Measurements from ENCODE around the gene GRID1. TPM values are rescaled to one million over a fixed set of nuclear protein-coding genes. Genes with fewer than 3 reads are reported as not detected.

GRID1 gene
- total and polyA plus RNA-seq, 10 of the 15 experiments (the other 5 are each of a cell fraction or from before 2014, with no cell fraction given), result 0.04 to 0.62 (median 0.08) TPM; not detected in 5

DNA sequence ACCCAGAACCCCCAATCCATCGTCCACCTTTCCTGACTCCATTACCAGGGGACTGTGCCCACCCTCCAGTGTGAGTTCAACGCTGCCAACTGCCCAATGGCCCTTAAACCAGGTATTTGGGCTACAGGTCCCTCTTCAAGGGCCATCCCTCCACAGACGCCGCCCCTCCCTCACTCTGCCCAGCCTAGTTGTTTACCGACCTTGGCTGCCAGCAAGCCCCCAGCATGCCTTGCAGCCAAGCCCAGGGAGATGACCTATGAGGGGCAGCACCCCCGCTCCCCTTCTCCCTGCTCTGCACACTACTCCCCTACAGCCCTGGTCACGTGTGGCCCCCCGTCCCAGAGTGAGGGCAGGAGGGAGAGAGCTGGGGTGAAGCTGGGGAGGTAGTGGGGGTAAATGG lies 147.3 kb downstream of the GRID1 start (continued):
- TF ChIP-seq, protein P1, sequence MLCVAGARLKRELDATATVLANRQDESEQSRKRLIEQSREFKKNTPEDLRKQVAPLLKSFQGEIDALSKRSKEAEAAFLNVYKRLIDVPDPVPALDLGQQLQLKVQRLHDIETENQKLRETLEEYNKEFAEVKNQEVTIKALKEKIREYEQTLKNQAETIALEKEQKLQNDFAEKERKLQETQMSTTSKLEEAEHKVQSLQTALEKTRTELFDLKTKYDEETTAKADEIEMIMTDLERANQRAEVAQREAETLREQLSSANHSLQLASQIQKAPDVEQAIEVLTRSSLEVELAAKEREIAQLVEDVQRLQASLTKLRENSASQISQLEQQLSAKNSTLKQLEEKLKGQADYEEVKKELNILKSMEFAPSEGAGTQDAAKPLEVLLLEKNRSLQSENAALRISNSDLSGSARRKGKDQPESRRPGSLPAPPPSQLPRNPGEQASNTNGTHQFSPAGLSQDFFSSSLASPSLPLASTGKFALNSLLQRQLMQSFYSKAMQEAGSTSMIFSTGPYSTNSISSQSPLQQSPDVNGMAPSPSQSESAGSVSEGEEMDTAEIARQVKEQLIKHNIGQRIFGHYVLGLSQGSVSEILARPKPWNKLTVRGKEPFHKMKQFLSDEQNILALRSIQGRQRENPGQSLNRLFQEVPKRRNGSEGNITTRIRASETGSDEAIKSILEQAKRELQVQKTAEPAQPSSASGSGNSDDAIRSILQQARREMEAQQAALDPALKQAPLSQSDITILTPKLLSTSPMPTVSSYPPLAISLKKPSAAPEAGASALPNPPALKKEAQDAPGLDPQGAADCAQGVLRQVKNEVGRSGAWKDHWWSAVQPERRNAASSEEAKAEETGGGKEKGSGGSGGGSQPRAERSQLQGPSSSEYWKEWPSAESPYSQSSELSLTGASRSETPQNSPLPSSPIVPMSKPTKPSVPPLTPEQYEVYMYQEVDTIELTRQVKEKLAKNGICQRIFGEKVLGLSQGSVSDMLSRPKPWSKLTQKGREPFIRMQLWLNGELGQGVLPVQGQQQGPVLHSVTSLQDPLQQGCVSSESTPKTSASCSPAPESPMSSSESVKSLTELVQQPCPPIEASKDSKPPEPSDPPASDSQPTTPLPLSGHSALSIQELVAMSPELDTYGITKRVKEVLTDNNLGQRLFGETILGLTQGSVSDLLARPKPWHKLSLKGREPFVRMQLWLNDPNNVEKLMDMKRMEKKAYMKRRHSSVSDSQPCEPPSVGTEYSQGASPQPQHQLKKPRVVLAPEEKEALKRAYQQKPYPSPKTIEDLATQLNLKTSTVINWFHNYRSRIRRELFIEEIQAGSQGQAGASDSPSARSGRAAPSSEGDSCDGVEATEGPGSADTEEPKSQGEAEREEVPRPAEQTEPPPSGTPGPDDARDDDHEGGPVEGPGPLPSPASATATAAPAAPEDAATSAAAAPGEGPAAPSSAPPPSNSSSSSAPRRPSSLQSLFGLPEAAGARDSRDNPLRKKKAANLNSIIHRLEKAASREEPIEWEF (IDR thresholded peaks at IDR 0.05; ENCODE audit: insufficient replicate concordance, low read depth, low read length), result no peak
- TF ChIP-seq MEF2B (IDR thresholded peaks at IDR 0.05; ENCODE audit: partially characterized antibody, poor library complexity, severe bottlenecking) (no peak), ASH2L (IDR thresholded peaks at IDR 0.05; ENCODE audit: borderline replicate concordance, low read depth) (no peak), SMC3 (IDR thresholded peaks at IDR 0.05; ENCODE audit: borderline replicate concordance, low read length) (no peak), ZNF384 (IDR thresholded peaks at IDR 0.05; ENCODE audit: borderline replicate concordance, low read depth, low read length) (no peak)

DNA sequence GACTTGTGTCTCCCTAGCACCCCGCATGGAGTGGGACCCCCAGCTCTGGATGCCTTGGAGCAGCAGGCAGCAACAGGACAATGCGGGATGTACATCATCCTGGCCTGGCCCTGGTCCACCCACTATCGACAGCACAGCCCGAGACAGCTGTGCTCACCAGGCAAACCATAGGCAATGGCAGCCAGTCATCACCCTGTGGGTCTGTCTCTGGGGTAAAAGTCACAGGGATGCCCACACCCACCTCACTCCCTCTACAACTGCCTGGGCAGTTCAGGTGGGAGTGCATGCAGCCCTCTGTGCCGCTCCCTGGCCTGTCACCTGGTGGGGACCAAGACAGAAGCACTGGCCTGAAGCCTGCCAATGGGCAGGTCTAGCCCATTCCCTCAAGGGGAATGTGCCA lies 147.8 kb downstream of the GRID1 start:
- WGBS (ENCODE audit: insufficient coverage, insufficient replicate concordance, low lambda C conversion rate, missing lambda C conversion rate), result 4% methylated on average over 5 of the region's 5 CpGs
- intact Hi-C loops (cut with micrococcal nuclease; ENCODE audit: unreplicated experiment), result no loop called here
- no TSS peak for BruUV-seq (replicated peaks)
- TF ChIP-seq SIN3A (IDR thresholded peaks at IDR 0.05; ENCODE audit: low read depth, low read length) (no peak), PAX8 (IDR thresholded peaks at IDR 0.05) (no peak), SMARCA5 (IDR thresholded peaks at IDR 0.05) (no peak), RCOR1 (conservative IDR thresholded peaks at IDR 0.05; ENCODE audit: low read depth, low read length) (no peak), RELA (IDR thresholded peaks at IDR 0.05; ENCODE audit: borderline replicate concordance, partially characterized antibody) (no peak), SMAD5 (IDR thresholded peaks at IDR 0.05; ENCODE audit: low read depth) (no peak)
- TF ChIP-seq, protein P2, sequence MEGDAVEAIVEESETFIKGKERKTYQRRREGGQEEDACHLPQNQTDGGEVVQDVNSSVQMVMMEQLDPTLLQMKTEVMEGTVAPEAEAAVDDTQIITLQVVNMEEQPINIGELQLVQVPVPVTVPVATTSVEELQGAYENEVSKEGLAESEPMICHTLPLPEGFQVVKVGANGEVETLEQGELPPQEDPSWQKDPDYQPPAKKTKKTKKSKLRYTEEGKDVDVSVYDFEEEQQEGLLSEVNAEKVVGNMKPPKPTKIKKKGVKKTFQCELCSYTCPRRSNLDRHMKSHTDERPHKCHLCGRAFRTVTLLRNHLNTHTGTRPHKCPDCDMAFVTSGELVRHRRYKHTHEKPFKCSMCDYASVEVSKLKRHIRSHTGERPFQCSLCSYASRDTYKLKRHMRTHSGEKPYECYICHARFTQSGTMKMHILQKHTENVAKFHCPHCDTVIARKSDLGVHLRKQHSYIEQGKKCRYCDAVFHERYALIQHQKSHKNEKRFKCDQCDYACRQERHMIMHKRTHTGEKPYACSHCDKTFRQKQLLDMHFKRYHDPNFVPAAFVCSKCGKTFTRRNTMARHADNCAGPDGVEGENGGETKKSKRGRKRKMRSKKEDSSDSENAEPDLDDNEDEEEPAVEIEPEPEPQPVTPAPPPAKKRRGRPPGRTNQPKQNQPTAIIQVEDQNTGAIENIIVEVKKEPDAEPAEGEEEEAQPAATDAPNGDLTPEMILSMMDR (IDR thresholded peaks at IDR 0.05 in 2 of 3, conservative IDR thresholded peaks at IDR 0.05 in 1 of 3; ENCODE audit: control insufficient read depth in 2 of 3, extremely low read depth in 1 of 3, insufficient read depth in 1 of 3, low read depth in 3 of 3, low read length in 3 of 3), result no peak

More for the DNA sequence above, 147.8 kb downstream of the GRID1 start:
- Histone ChIP-seq H3K9me3 (replicated peaks; ENCODE audit: control insufficient read depth, insufficient read depth, low read length) (no peaks in the 10 kb centered on the region), H4K20me1 (ENCODE audit: control insufficient read depth, insufficient read depth) (no peaks in the 10 kb centered on the region), H3K79me2 (ENCODE audit: control insufficient read depth, insufficient read depth, low read length) (no peaks in the 10 kb centered on the region), H3K9ac (ENCODE audit: control insufficient read depth, insufficient read depth, low read length) (no peak overlapping the region), H2AFZ (ENCODE audit: control insufficient read depth, low read depth, low read length) (no peak overlapping the region), H3K27me3 (replicated peaks in 1 of 2; ENCODE audit: control insufficient read depth in 2 of 2, insufficient read depth in 2 of 2, low read length in 1 of 2) (peaks cover 1 to 4% of the 10 kb centered on the region in 2 experiments; a peak in 1 of 4 replicates), H3K36me3 (ENCODE audit: control insufficient read depth in 2 of 2, insufficient read depth in 2 of 2, low read length in 1 of 2) (no peaks in the 10 kb centered on the region), H3K4me1 (ENCODE audit: control insufficient read depth, insufficient read depth, low read length) (no peaks in the 10 kb centered on the region), H3K4me3 (no peak overlapping the region), H3K27ac (ENCODE audit: control insufficient read depth, insufficient read depth) (no peak overlapping the region), H3K4me2 (ENCODE audit: control insufficient read depth, insufficient read depth) (no peak overlapping the region)
- ATAC-seq (no peak), DNase-seq (ENCODE audit: low read depth, low spot score) (no peak), FAIRE-seq (no peak)
- CTCF ChIA-PET, result no interaction called here
- in situ Hi-C loops (cut with MboI), result no loop called here
- POLR2A ChIA-PET, result no interaction called here
- SMC1A ChIA-PET (ENCODE audit: uncharacterized antibody, unreplicated experiment), result no interaction called here
- RAD21 ChIA-PET (ENCODE audit: unreplicated experiment), result no interaction called here
